Measurements from ENCODE around the gene DUSP6. TPM values are rescaled to one million over a fixed set of nuclear protein-coding genes. Genes with fewer than 3 reads are reported as not detected.

Gene DUSP6
- total RNA-seq, 2 donors from 2014 or later: 30.6 to 36.2 TPM

DNA sequence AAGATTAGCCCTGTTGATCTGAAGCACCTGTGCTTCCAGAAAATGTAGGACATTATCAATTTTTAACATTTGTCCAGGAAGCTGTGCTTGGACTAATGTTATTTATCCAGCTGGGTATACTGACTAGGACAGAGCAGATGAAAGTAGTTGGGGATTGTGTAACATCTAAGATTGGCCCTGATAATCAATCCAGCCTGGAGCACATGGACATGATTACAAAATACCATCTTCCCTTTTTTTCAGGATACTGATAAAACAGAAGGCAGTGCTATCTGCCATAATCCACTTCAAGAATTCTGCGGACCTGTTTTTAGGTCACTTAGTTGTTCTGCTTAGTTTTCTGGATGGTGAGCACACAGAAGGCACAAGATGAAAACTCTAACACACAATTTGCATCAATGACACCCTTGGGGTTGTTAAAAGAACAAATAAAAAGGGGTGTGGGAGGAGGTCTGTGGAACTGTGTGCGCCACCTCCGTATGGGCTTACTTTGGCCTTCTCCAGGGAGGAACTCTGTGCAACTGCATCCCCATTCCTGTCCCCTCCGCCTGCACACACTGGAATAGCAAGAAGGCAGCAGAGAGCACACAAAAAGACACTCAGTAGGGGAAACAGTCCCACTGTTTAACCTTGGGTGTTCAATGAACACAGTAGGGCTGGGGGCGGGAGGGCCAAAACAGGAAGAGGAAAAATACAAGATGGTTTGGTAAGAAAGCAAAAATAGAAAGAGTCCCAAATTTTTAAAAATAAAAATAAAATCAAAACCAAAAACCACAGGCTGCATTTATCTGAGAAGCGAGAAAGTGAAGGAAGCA lies 31.1 kb upstream of the DUSP6 start:
- 60% methylated on average over 6 of the region's 6 CpGs for WGBS
- intact Hi-C loops (cut with DNase I): loop anchor here (5.0 kb wide), 1 partner anchor 1251 kb away; no protein-coding TSS in a partner anchor
- peak overlapping the region; percentile 15 to 44 for H3K27ac ChIP-seq

GRCh38 chr12:89382328-89382727 lies 30.0 kb upstream of the DUSP6 start:
- Histone ChIP-seq H3K27ac (no peak overlapping the region), H3K4me1 (replicated peaks) (peaks cover 5% of the 10 kb centered on the region), H3K4me3 (no peak overlapping the region), H3K9me3 (no peaks in the 10 kb centered on the region), H3K27me3 (replicated peaks; ENCODE audit: insufficient read depth) (no peaks in the 10 kb centered on the region), H3K36me3 (no peaks in the 10 kb centered on the region)
- no peak for DNase-seq (ENCODE audit: low spot score)
- no peak for TF ChIP-seq CTCF (IDR thresholded peaks at IDR 0.05)
- TF ChIP-seq POLR2A (IDR thresholded peaks at IDR 0.05): no peak
- no peak for TF ChIP-seq POLR2AphosphoS5 (IDR thresholded peaks at IDR 0.05)
- intact Hi-C loops (cut with DNase I): loop anchor here (5.0 kb wide), 1 partner anchor 1250 kb away; no protein-coding TSS in a partner anchor
- WGBS: 88% methylated on average over 5 of the region's 5 CpGs

More for the DNA sequence above, 31.1 kb upstream of the DUSP6 start:
- no peaks in the 10 kb centered on the region for H3K9me3 ChIP-seq
- no peak for DNase-seq (ENCODE audit: low spot score)
- peaks cover 5% of the 10 kb centered on the region for H3K4me1 ChIP-seq (replicated peaks)
- no peaks in the 10 kb centered on the region for H3K27me3 ChIP-seq (replicated peaks; ENCODE audit: insufficient read depth)
- H3K36me3 ChIP-seq: no peaks in the 10 kb centered on the region
- TF ChIP-seq POLR2AphosphoS5 (IDR thresholded peaks at IDR 0.05) (no peak), POLR2A (IDR thresholded peaks at IDR 0.05) (no peak), CTCF (IDR thresholded peaks at IDR 0.05) (no peak)
- no peak overlapping the region for H3K4me3 ChIP-seq

- no peaks in the 10 kb centered on the region for H3K27me3 ChIP-seq (replicated peaks; ENCODE audit: insufficient read depth)
- peaks cover 9% of the 10 kb centered on the region for H3K4me1 ChIP-seq (replicated peaks)
- 87% methylated on average over 5 of the region's 5 CpGs for WGBS
- intact Hi-C loops (cut with DNase I): loop anchor here (5.0 kb wide), 1 partner anchor 1248 kb away; no protein-coding TSS in a partner anchor
- no peak overlapping the region for H3K27ac ChIP-seq
- no peak overlapping the region for H3K4me3 ChIP-seq
- DNase-seq (ENCODE audit: low spot score): no peak
- no peaks in the 10 kb centered on the region for H3K36me3 ChIP-seq
- TF ChIP-seq CTCF (IDR thresholded peaks at IDR 0.05) (no peak), POLR2AphosphoS5 (IDR thresholded peaks at IDR 0.05) (no peak), POLR2A (IDR thresholded peaks at IDR 0.05) (no peak)
- H3K9me3 ChIP-seq: no peaks in the 10 kb centered on the region
Observed at GRCh38 chr12:89379839-89380467, 27.7 kb upstream of the DUSP6 start.

DNA sequence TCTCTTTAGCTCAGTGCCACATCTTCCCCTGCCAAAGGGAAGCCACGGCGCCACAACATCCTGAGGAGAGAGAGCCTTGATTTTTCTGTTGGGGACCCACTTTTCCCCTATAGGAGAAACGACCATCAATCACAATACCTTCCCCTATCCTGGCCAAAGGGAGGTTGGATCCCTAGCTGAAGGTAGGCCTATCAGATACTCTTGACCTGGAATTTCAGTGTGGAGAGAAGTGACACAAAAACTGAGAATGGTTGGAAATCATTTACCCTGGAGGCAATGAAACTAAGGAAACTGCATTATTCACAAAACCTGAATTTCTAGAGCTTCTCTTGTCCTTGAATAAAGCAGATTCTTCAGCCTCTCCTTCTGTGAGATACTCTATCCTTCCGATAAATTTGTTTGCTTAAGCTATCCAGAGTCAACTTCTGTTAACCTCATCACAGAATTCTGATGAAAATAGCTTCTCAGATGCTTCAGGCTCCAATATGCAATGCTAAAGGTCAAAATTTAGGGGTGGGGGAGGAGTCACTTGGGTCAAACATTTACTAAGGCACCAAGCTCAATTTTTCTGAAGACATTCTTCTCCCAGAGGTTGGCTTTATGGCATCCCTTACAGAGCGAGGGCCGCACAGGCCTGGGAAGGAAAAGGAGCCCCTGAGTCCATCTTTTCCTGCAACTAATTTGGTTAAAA lies 27.0 kb upstream of the DUSP6 start:
- H3K27me3 ChIP-seq (replicated peaks; ENCODE audit: insufficient read depth): no peaks in the 10 kb centered on the region
- peaks cover 9% of the 10 kb centered on the region for H3K4me1 ChIP-seq (replicated peaks)
- no peak overlapping the region for H3K27ac ChIP-seq
- 90% methylated on average over 6 of the region's 6 CpGs for WGBS
- intact Hi-C loops (cut with DNase I): no loop called here
- H3K36me3 ChIP-seq: no peaks in the 10 kb centered on the region
- DNase-seq (ENCODE audit: low spot score): no peak
- H3K4me3 ChIP-seq: no peak overlapping the region
- H3K9me3 ChIP-seq: no peaks in the 10 kb centered on the region
- TF ChIP-seq POLR2AphosphoS5 (IDR thresholded peaks at IDR 0.05) (no peak), CTCF (IDR thresholded peaks at IDR 0.05) (no peak), POLR2A (IDR thresholded peaks at IDR 0.05) (no peak)
